Measurements from ENCODE around the gene OBSL1. TPM values are rescaled to one million over a fixed set of nuclear protein-coding genes. Genes with fewer than 3 reads are reported as not detected.

Gene OBSL1
- total RNA-seq, 2 donors from 2014 or later = 119 to 185 TPM

DNA sequence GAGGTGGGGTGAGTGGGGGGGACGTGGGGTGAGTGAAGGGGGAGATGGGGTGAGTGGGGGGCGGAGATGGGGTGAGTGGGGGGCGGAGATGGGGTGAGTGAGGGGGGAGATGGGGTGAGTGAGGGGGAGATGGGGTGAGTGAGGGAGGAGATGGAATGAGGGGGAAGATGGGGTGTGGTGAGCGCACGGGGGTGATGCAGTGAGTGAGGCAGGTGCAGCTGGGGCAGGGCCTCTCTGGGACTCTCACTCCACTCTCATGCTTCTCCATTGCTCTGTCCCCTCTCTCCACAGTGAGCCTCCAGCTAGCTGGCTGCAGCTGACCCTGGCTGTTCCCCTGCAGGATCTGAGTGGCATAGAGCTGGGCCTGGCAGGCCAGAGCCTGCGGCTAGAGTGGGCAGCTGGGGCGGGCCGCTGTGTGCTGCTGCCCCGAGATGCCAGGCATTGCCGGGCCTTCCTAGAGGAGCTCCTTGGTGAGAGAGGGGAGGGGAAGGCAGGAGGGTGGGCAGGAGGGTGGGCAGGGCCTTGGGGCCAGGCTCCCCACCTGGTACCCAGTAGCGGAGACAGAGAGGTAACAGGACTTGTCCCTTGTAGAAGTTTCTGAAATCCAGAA, 42.2 kb upstream of the OBSL1 start:
- no peak for DNase-seq
- no peak for TF ChIP-seq POLR2A (IDR thresholded peaks at IDR 0.05)

DNA sequence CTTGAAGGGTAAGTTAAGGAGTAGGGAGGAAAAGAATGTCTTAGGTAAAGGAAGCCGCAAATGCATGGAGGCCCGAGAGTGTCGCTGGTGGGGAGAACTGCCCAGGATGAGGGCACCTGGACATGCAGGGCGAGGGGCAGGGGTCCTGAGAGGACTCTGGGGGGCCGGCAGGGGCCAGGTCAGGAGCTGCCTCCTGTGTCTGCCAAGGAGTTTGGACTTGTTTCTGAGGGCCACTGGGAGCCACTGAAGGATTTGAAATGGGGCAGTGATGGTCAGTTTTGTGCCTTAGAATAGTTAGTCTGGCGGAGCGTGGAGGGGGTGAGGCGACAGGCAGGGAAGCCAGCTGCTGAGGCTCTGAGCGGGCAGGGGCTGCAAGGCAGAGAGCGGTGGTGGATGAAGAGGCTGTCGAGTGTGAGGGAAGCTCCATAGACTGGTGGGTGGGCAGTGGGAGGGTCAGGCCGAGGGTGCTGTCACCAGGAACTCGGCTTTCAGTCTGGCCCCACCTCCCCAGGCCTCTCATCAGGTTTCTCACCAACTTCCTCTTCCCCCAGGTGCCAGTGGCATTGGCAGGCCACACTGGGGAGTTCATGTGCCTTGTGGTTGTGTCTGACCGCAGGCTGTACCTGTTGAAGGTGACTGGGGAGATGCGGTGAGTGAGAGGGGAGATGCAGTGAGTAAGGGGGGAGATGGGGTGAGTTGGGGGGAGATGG, 41.4 kb upstream of the OBSL1 start:
- no peaks in the 10 kb centered on the region for H3K9me3 ChIP-seq
- TF ChIP-seq, protein P1, sequence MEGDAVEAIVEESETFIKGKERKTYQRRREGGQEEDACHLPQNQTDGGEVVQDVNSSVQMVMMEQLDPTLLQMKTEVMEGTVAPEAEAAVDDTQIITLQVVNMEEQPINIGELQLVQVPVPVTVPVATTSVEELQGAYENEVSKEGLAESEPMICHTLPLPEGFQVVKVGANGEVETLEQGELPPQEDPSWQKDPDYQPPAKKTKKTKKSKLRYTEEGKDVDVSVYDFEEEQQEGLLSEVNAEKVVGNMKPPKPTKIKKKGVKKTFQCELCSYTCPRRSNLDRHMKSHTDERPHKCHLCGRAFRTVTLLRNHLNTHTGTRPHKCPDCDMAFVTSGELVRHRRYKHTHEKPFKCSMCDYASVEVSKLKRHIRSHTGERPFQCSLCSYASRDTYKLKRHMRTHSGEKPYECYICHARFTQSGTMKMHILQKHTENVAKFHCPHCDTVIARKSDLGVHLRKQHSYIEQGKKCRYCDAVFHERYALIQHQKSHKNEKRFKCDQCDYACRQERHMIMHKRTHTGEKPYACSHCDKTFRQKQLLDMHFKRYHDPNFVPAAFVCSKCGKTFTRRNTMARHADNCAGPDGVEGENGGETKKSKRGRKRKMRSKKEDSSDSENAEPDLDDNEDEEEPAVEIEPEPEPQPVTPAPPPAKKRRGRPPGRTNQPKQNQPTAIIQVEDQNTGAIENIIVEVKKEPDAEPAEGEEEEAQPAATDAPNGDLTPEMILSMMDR (IDR thresholded peaks at IDR 0.05) = no peak
- no peak for TF ChIP-seq POLR2A (IDR thresholded peaks at IDR 0.05)
- 89% methylated on average over 15 of the region's 15 CpGs for WGBS, 2 donors
- DNase-seq (no peak), ATAC-seq (no peak)
- intact Hi-C loops (cut with DNase I) = no loop called here
- H3K27me3 ChIP-seq = no peaks in the 10 kb centered on the region
- H3K36me3 ChIP-seq (replicated peaks in 1 of 2; ENCODE audit: insufficient read depth in 1 of 2, low read depth in 2 of 2) = peaks cover 0 to 5% of the 10 kb centered on the region in 2 donors
- H3K4me1 ChIP-seq = no peaks in the 10 kb centered on the region
- H3K27ac ChIP-seq = no peak overlapping the region
- no peak overlapping the region for H3K4me3 ChIP-seq

More for the DNA sequence above, 42.2 kb upstream of the OBSL1 start:
- WGBS, 2 donors = 90 to 96% methylated on average over 8 to 11 of the region's 11 CpGs
- no peak overlapping the region for H3K27ac ChIP-seq
- peaks cover 0 to 4% of the 10 kb centered on the region in 2 donors for H3K36me3 ChIP-seq (replicated peaks in 1 of 2; ENCODE audit: insufficient read depth in 1 of 2, low read depth in 2 of 2)
- H3K4me1 ChIP-seq = peaks cover 4% of the 10 kb centered on the region
- no peak for ATAC-seq
- intact Hi-C loops (cut with DNase I) = no loop called here
- H3K4me3 ChIP-seq = no peak overlapping the region
- no peaks in the 10 kb centered on the region for H3K9me3 ChIP-seq
- H3K27me3 ChIP-seq = no peaks in the 10 kb centered on the region

DNA sequence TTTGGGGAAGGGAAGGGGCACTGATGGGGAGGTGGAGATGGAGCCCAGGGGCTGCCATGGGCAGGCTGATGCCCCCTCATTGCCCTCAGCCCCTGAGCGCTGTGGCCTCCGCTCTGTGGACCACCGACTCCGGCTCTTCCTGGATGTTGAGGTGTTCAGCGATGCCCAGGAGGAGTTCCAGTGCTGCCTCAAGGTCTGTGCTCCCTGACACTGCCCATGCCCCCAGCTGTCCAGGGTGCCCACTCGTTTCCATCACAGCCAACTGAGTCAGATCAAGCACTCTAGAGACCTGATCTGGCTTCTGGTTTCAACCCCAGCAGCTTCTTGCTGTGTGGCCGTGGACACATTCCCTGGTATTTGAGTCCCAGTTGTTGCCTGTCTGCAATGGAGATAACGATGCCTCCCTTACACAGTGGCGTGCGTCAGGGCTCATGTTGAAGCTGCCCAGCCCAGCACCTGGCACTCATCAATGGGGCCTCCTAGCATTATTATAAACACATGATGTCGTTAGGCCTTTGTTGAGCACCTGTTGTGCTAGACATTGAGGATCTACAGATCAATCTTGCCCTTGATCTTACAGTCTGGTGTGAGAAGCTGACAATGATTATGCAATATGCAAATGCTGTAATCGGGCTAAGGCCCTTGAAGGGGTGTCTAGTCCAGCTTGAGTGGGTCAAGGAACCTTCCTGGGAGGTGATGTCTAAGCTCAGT, 40.7 kb upstream of the OBSL1 start:
- peaks cover 0 to 6% of the 10 kb centered on the region in 2 donors for H3K36me3 ChIP-seq (replicated peaks in 1 of 2; ENCODE audit: insufficient read depth in 1 of 2, low read depth in 2 of 2)
- 75 to 89% methylated on average over 7 to 12 of the region's 12 CpGs for WGBS, 2 donors
- no peak for DNase-seq

DNA sequence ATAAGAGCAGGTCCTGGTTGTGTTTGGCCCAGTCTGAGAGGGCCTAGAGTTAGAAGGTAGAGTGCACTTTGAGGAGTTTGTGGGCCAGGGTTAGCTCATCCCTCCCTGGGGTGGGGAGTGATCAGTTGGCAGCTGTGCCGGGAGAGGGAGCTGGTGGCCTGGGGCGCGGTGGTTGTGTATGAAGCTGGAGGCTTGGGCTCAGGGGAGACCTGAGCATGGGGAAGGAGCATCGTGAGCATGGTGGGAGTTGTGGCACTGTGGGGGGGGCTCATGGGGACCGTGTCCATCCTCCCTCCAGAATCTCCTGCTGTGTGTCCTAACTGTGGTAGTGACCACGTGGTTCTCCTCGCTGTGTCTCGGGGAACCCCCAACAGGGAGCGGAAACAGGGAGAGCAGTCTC, 40.0 kb upstream of the OBSL1 start:
- TF ChIP-seq, protein P1 (IDR thresholded peaks at IDR 0.05) = no peak
- no peak for TF ChIP-seq POLR2A (IDR thresholded peaks at IDR 0.05)
- ATAC-seq = no peak
- H3K36me3 ChIP-seq (replicated peaks in 1 of 2; ENCODE audit: insufficient read depth in 1 of 2, low read depth in 2 of 2) = peaks cover 0 to 9% of the 10 kb centered on the region in 2 donors
- H3K9me3 ChIP-seq = no peaks in the 10 kb centered on the region
- no peaks in the 10 kb centered on the region for H3K4me1 ChIP-seq
- H3K27ac ChIP-seq = no peak overlapping the region
- DNase-seq = no peak
- intact Hi-C loops (cut with DNase I) = no loop called here
- no peaks in the 10 kb centered on the region for H3K27me3 ChIP-seq
- 90 to 98% methylated on average over 7 to 9 of the region's 9 CpGs for WGBS, 2 donors
- no peak overlapping the region for H3K4me3 ChIP-seq

More for the DNA sequence above, 40.7 kb upstream of the OBSL1 start:
- intact Hi-C loops (cut with DNase I) = no loop called here
- H3K27ac ChIP-seq = no peak overlapping the region
- ATAC-seq = no peak
- H3K4me1 ChIP-seq = no peaks in the 10 kb centered on the region
- no peaks in the 10 kb centered on the region for H3K9me3 ChIP-seq
- H3K4me3 ChIP-seq = no peak overlapping the region
- H3K27me3 ChIP-seq = no peaks in the 10 kb centered on the region
- TF ChIP-seq, protein P1 (IDR thresholded peaks at IDR 0.05) = no peak
- no peak for TF ChIP-seq POLR2A (IDR thresholded peaks at IDR 0.05)

DNA sequence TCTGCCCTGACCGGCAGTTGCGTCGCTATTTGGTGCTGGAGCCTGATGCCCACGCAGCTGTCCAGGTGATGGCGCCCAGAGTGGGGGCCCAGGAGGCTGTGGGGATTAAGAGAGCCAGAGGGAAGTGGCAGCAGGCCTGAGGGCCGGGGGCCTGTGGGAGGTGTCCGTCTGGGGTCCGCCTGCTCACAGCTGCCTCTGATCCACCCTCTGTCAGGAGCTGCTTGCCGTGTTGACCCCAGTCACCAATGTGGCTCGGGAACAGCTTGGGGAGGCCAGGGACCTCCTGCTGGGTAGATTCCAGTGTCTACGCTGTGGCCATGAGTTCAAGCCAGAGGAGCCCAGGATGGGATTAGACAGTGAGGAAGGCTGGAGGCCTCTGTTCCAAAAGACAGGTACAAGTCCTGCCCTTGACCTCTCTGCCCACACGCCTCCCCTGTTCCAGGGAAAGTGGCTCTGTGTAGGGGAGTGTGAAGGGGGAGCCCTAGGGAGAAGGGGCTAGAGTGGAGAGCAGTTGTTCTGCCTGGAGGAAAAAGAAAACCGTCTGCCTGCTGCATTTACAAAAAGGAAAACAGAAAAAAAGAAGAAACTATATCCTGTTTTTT, 37.9 kb upstream of the OBSL1 start:
- H3K9me3 ChIP-seq = no peaks in the 10 kb centered on the region
- H3K4me3 ChIP-seq = no peak overlapping the region
- no peak for DNase-seq
- intact Hi-C loops (cut with DNase I) = no loop called here
- TF ChIP-seq, protein P1 (IDR thresholded peaks at IDR 0.05) = no peak
- TF ChIP-seq POLR2A (IDR thresholded peaks at IDR 0.05) = no peak
- H3K36me3 ChIP-seq (replicated peaks in 1 of 2; ENCODE audit: insufficient read depth in 1 of 2, low read depth in 2 of 2) = peaks cover 0 to 8% of the 10 kb centered on the region in 2 donors
- ATAC-seq = no peak
- WGBS, 2 donors = 88% methylated on average over 11 to 13 of the region's 13 CpGs
- no peaks in the 10 kb centered on the region for H3K27me3 ChIP-seq
- H3K4me1 ChIP-seq = no peaks in the 10 kb centered on the region
- H3K27ac ChIP-seq = no peak overlapping the region
